Measurements from ENCODE around the gene ACTBL2. TPM values are rescaled to one million over a fixed set of nuclear protein-coding genes. Genes with fewer than 3 reads are reported as not detected.

Gene ACTBL2
- total RNA-seq, 1 experiment from 2014 or later: not detected

DNA sequence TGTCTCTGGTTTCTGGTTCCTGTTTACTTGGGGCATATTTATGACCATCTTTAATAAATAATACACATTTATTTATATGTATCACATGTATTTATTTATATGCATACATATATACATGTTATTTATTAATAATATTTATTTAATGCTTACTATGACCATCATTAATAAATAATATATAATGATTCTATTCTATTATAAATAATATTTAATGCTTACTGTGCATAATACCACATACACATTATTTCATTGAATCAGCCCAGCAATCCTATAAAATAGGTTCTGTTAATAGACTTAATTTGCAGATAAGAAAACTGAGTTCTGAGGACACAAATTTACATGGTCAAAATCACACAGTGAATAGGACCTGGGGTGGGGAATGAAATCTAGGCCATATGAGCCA is 24.2 kb downstream of the ACTBL2 start:
- Histone ChIP-seq H3K36me3 (ENCODE audit: insufficient read depth, low read length) (no peaks in the 10 kb centered on the region), H3K4me1 (ENCODE audit: low read length) (no peaks in the 10 kb centered on the region), H3K9me2 (replicated peaks; ENCODE audit: insufficient read depth, low read length) (no peaks in the 10 kb centered on the region), H3K27me3 (ENCODE audit: low read length) (no peaks in the 10 kb centered on the region), H4K20me1 (ENCODE audit: insufficient read depth, low read depth, low read length) (no peaks in the 10 kb centered on the region; the same call in 1 of the 2 replicates), H3K4me2 (ENCODE audit: low read depth, low read length, poor library complexity, severe bottlenecking) (no peak overlapping the region), H3K27ac (ENCODE audit: low read length) (no peak overlapping the region), H3K9me3 (ENCODE audit: low read length) (no peaks in the 10 kb centered on the region), H3K4me3 (ENCODE audit: low read length) (no peak overlapping the region), H2AFZ (ENCODE audit: low read length) (no peak overlapping the region), H3K79me2 (ENCODE audit: low read length) (no peaks in the 10 kb centered on the region), H3K9ac (ENCODE audit: low read length) (no peak overlapping the region)
- DNase-seq: no peak

DNA sequence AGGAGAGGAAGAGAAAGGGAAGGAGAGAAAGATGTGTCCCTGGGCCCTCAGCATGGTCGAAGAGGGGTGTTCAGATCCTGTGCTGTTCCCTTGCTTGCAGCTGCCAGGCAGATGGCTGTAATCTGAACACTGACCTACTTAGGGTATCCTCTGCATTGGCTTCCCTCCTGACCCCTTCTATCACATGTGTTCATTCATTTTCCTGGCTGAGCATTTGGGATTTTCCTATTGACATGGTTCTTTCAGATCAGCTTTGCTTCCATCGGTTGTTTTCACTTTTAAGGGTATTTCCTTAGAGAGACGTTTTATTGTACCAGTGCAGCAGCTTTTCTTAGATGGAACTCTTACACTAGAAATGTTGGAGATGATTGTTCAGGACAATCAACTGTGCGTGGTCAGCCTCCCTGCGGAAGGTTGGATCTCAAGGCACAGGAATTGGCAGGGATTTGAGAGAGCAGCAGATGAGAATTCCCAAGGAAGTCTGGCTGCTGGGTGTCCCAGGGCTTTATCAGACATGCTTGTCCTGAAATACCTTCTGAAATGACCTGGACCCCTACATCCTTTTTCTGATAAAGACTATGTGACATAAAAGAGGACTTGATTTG is 26.0 kb downstream of the ACTBL2 start:
- H3K9me3 ChIP-seq (ENCODE audit: low read length): no peaks in the 10 kb centered on the region
- no peaks in the 10 kb centered on the region for H3K36me3 ChIP-seq (ENCODE audit: insufficient read depth, low read length)
- no peak for DNase-seq
- H3K27me3 ChIP-seq (ENCODE audit: low read length): no peaks in the 10 kb centered on the region
- no peak overlapping the region for H3K4me3 ChIP-seq (ENCODE audit: low read length)
- H4K20me1 ChIP-seq (ENCODE audit: insufficient read depth, low read depth, low read length): no peaks in the 10 kb centered on the region; the same call in 1 of the 2 replicates
- no peak overlapping the region for H3K4me2 ChIP-seq (ENCODE audit: low read depth, low read length, poor library complexity, severe bottlenecking)
- no peak overlapping the region for H3K9ac ChIP-seq (ENCODE audit: low read length)
- no peak overlapping the region for H3K27ac ChIP-seq (ENCODE audit: low read length)
- no peaks in the 10 kb centered on the region for H3K4me1 ChIP-seq (ENCODE audit: low read length)
- no peaks in the 10 kb centered on the region for H3K9me2 ChIP-seq (replicated peaks; ENCODE audit: insufficient read depth, low read length)
- H3K79me2 ChIP-seq (ENCODE audit: low read length): no peaks in the 10 kb centered on the region
- no peak overlapping the region for H2AFZ ChIP-seq (ENCODE audit: low read length)

DNA sequence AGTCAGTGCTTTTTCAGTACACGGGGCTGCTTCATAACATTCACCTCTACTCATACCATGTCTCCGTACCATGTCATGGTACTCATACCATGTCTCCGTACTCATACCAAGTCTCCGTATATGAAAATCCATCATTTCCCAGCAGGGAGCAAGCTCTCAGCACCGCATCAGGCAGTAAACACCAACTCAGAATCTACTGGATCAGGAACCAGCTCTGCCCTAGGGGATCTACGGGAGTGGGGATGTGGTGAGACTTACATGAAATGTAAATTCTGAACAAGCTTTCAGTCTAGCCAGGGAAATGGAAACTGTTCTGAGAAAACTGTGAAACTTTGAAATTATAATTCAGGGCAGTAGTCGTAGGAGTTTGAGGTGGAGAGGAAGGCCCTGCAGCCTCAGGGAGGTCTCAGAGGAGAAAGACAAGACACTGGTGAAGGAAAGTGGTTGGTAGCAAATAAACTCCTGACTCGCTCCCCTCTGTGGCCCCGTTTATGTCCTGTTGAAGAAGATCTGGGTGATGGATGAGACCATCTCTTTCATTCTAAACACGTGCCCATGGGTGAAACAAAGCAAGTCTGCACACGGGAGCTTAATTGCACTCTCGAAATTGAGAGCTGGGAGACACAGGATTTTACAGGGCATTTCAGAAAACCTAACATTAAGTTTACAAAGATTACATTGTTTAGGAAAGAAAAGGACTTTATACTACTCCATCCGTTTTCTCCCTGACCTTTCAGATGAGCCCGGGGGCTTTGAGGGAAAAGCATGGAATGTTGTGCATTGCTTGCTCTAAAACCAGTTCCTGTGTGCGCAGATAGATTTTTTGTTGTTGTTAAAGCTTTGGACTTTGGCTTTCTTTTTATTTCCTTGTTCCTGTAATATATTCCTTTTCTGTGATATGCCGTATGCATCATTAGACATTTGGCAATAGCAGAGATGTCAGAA is 26.8 kb downstream of the ACTBL2 start:
- H3K9ac ChIP-seq (ENCODE audit: low read length): no peak overlapping the region

DNA sequence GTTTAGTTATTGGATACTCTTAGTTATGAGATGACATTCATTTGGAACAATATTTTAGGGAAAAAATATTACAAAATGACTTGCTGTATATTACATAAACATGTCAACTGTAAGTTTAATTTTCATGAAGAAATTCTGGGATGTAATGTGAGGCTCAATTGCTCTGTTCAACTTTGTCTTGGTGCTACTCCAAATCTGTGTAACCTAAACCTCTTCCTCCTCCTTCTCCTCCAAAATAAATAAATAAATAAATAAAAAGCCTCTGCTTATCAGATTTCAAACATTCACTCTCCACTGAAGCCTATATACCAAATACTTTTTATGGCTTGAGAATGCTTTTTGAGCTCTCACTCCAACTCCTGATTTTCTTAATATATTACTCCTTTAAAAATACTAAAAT is 27.7 kb downstream of the ACTBL2 start:
- Histone ChIP-seq H2AFZ (ENCODE audit: low read length) (no peak overlapping the region), H3K9me2 (replicated peaks; ENCODE audit: insufficient read depth, low read length) (no peaks in the 10 kb centered on the region), H3K4me3 (ENCODE audit: low read length) (no peak overlapping the region)

More for the DNA sequence above, 26.8 kb downstream of the ACTBL2 start:
- H3K4me3 ChIP-seq (ENCODE audit: low read length): no peak overlapping the region
- H3K36me3 ChIP-seq (ENCODE audit: insufficient read depth, low read length): no peaks in the 10 kb centered on the region
- H3K4me1 ChIP-seq (ENCODE audit: low read length): no peaks in the 10 kb centered on the region
- H3K27me3 ChIP-seq (ENCODE audit: low read length): no peaks in the 10 kb centered on the region
- no peaks in the 10 kb centered on the region; the same call in 1 of the 2 replicates for H4K20me1 ChIP-seq (ENCODE audit: insufficient read depth, low read depth, low read length)
- no peaks in the 10 kb centered on the region for H3K9me2 ChIP-seq (replicated peaks; ENCODE audit: insufficient read depth, low read length)
- H3K79me2 ChIP-seq (ENCODE audit: low read length): no peaks in the 10 kb centered on the region
- H3K9me3 ChIP-seq (ENCODE audit: low read length): no peaks in the 10 kb centered on the region
- no peak overlapping the region for H3K4me2 ChIP-seq (ENCODE audit: low read depth, low read length, poor library complexity, severe bottlenecking)
- H2AFZ ChIP-seq (ENCODE audit: low read length): no peak overlapping the region
- H3K27ac ChIP-seq (ENCODE audit: low read length): no peak overlapping the region
- no peak for DNase-seq

DNA sequence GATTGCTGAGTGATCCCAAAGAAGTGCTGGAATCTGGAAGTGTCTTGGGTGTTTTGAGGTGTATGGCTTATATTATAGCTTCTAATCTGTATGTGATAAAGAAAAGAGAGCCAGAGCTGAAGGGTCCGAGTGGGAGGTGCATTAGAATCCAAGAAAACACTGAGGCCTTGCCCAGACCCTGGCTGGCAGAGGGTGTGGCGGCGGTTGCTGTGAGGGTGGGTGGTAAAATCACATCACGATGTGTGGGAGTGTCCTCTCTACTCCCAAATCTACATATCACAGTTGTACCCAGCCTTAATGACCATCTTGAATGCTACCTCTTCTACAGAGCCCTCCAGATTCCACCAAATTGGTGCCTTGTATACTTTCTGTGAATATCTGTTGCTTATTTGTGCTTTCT is 28.9 kb downstream of the ACTBL2 start:
- H3K9me2 ChIP-seq (replicated peaks; ENCODE audit: insufficient read depth, low read length): no peaks in the 10 kb centered on the region
- H3K4me3 ChIP-seq (ENCODE audit: low read length): no peak overlapping the region
- H3K36me3 ChIP-seq (ENCODE audit: insufficient read depth, low read length): no peaks in the 10 kb centered on the region
- H3K4me2 ChIP-seq (ENCODE audit: low read depth, low read length, poor library complexity, severe bottlenecking): no peak overlapping the region
- DNase-seq: no peak
- H2AFZ ChIP-seq (ENCODE audit: low read length): no peak overlapping the region
- no peaks in the 10 kb centered on the region for H3K79me2 ChIP-seq (ENCODE audit: low read length)
- H3K27me3 ChIP-seq (ENCODE audit: low read length): no peaks in the 10 kb centered on the region
- H3K27ac ChIP-seq (ENCODE audit: low read length): no peak overlapping the region
- H3K4me1 ChIP-seq (ENCODE audit: low read length): no peaks in the 10 kb centered on the region
- H3K9me3 ChIP-seq (ENCODE audit: low read length): no peaks in the 10 kb centered on the region
- no peaks in the 10 kb centered on the region; the same call in 1 of the 2 replicates for H4K20me1 ChIP-seq (ENCODE audit: insufficient read depth, low read depth, low read length)
- H3K9ac ChIP-seq (ENCODE audit: low read length): no peak overlapping the region

More for the DNA sequence above, 27.7 kb downstream of the ACTBL2 start:
- Histone ChIP-seq H3K79me2 (ENCODE audit: low read length) (no peaks in the 10 kb centered on the region), H3K27me3 (ENCODE audit: low read length) (no peaks in the 10 kb centered on the region), H3K4me1 (ENCODE audit: low read length) (no peaks in the 10 kb centered on the region), H3K4me2 (ENCODE audit: low read depth, low read length, poor library complexity, severe bottlenecking) (no peak overlapping the region), H3K27ac (ENCODE audit: low read length) (no peak overlapping the region), H3K9ac (ENCODE audit: low read length) (no peak overlapping the region), H4K20me1 (ENCODE audit: insufficient read depth, low read depth, low read length) (no peaks in the 10 kb centered on the region; the same call in 1 of the 2 replicates), H3K9me3 (ENCODE audit: low read length) (no peaks in the 10 kb centered on the region), H3K36me3 (ENCODE audit: insufficient read depth, low read length) (no peaks in the 10 kb centered on the region)
- DNase-seq: no peak

DNA sequence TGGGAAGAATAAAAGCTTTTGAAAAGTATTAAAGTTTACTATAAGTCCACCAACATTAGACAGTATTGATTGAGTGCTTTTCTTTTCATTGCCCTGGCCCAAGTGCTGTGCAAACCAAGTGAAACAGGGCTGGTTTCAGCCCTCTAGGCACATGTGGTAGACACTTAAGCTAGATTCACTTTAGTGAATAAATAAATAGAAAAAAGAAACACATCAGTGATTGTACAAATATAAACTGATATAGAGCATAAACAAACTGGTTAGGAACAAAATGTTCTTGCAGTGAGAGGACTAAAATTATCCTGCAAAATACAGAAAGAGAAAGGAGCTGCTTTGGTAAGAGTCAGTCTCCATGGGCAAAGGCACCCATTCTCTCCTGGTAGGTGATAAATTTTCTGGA is 29.7 kb downstream of the ACTBL2 start:
- Histone ChIP-seq H2AFZ (ENCODE audit: low read length) (no peak overlapping the region), H3K27me3 (ENCODE audit: low read length) (no peaks in the 10 kb centered on the region)

DNA sequence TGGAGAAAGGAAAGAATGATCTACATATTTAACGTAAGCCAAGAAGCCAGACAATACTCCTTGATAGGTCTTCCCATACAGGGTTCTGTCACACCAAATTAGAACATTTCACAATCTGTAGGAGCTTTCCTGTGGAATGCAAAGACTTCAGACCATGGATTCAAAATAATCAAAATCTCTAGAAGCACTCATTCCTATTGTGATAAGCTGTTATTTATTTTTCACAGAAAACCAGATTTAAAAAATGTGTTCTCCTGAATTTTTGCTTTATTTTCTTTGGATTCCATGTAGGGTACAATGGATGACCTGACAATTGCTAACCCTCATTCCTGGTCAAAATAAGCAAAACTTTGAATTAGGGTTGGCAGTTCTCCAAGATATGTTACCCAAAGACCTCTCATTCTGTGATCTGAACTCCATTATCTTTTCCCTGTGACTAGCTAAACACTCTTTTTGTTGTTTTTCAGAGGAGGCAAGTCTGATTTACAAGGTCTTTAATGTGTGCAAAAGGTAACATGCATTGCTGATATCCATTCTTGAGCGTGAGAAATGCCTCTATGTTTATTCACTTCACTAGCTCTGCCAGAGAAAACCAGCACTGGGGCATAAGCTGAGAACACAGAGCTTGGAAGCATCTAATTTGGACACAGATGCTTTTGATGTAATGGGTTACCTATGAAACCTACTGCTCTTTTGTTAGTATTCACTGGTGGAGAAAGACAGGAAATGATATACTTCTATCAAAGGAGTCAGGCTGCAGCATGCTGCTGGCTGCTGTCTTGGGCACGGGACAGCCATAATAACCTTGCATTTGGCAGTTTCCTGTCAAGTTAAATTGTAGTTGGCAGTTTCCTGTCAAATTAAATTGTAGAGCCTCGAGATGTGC is 31.4 kb downstream of the ACTBL2 start:
- H3K4me2 ChIP-seq (ENCODE audit: low read depth, low read length, poor library complexity, severe bottlenecking): no peak overlapping the region
- H3K4me1 ChIP-seq (ENCODE audit: low read length): no peaks in the 10 kb centered on the region
- DNase-seq: no peak
- H4K20me1 ChIP-seq (ENCODE audit: insufficient read depth, low read depth, low read length): no peaks in the 10 kb centered on the region
- H3K27ac ChIP-seq (ENCODE audit: low read length): no peak overlapping the region
- H3K27me3 ChIP-seq (ENCODE audit: low read length): no peaks in the 10 kb centered on the region; the same call in 1 of the 2 replicates
- no peaks in the 10 kb centered on the region for H3K79me2 ChIP-seq (ENCODE audit: low read length)
- no peak overlapping the region for H3K4me3 ChIP-seq (ENCODE audit: low read length)
- H3K9me2 ChIP-seq (replicated peaks; ENCODE audit: insufficient read depth, low read length): no peaks in the 10 kb centered on the region
- H2AFZ ChIP-seq (ENCODE audit: low read length): no peak overlapping the region
- H3K9ac ChIP-seq (ENCODE audit: low read length): no peak overlapping the region
- no peaks in the 10 kb centered on the region for H3K9me3 ChIP-seq (ENCODE audit: low read length)
- H3K36me3 ChIP-seq (ENCODE audit: insufficient read depth, low read length): no peaks in the 10 kb centered on the region

More for the DNA sequence above, 29.7 kb downstream of the ACTBL2 start:
- DNase-seq: no peak
- Histone ChIP-seq H3K4me2 (ENCODE audit: low read depth, low read length, poor library complexity, severe bottlenecking) (no peak overlapping the region), H3K4me1 (ENCODE audit: low read length) (no peaks in the 10 kb centered on the region), H3K9ac (ENCODE audit: low read length) (no peak overlapping the region), H3K36me3 (ENCODE audit: insufficient read depth, low read length) (no peaks in the 10 kb centered on the region), H3K9me2 (replicated peaks; ENCODE audit: insufficient read depth, low read length) (no peaks in the 10 kb centered on the region), H3K9me3 (ENCODE audit: low read length) (no peaks in the 10 kb centered on the region), H4K20me1 (ENCODE audit: insufficient read depth, low read depth, low read length) (no peaks in the 10 kb centered on the region; the same call in 1 of the 2 replicates), H3K4me3 (ENCODE audit: low read length) (no peak overlapping the region), H3K27ac (ENCODE audit: low read length) (no peak overlapping the region), H3K79me2 (ENCODE audit: low read length) (no peaks in the 10 kb centered on the region)
